NOMO-1 (cell line): ENCODE results near the gene ZNF641.
A peak's percentile ranks its signal among the peaks of the same experiment; 100 is the strongest.
"Not testable (repeated sequence)": the region's sequence is repeated elsewhere in the genome, so short reads cannot be mapped to it uniquely, and the experiment has no call there.

Experiments
- DNase-seq, 2 experiments: peaks; one replicate each; lab custom pipeline; 2025; ENCODE audit not compliant: unreplicated experiment in 2 of 2; lab: John Stamatoyannopoulos, UW

The ZNF641 gene

GRCh38 chr12:48336061-48336460, 14.7 kb downstream of the ZNF641 start:
- no peak for DNase-seq

DNA sequence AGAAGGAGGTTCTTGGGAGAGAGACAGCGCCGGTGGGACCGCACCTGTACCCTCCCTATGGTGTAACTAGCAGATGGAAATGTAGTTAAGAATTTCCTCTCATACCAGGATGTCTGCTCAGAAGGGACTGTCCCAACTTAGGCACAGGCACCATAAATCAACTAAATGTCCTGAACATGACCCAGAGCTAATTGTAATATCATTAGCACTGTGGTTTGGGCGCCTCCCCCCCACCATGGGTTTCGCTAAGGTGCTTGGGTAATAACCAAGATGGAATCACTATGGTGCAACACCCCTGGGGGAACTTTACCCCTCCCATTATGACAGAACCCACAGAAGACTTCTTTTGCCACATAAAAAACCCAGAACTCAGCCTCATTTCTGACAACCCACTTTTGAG, 15.9 kb downstream of the ZNF641 start:
- DNase-seq = peak; percentile 85 to 91

DNA sequence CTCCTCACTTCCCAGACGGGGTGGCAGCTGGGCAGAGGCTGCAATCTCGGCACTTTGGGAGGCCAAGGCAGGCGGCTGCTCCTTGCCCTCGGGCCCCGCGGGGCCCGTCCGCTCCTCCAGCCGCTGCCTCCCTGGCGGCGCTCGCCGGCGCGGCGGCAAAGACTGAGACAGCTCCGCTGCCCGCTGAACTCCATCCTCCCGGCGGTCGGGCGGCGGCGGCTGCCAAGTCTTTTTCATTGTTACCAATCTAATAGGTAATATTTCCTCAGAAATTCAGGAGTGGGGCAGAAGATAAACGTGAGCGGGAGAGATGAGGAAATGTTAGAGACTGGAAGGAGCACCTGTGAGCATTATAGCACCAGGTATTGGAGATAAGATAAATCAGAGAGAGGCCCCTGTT, 17.0 kb downstream of the ZNF641 start:
- not testable (repeated sequence) for DNase-seq

- DNase-seq = no peak
Observed at GRCh38 chr12:48331399-48331798, 19.3 kb downstream of the ZNF641 start.

- DNase-seq = no peak
Observed at GRCh38 chr12:48329199-48329939, 21.4 kb downstream of the ZNF641 start.

GRCh38 chr12:48316491-48316890, 34.2 kb downstream of the ZNF641 start:
- no peak for DNase-seq

DNA sequence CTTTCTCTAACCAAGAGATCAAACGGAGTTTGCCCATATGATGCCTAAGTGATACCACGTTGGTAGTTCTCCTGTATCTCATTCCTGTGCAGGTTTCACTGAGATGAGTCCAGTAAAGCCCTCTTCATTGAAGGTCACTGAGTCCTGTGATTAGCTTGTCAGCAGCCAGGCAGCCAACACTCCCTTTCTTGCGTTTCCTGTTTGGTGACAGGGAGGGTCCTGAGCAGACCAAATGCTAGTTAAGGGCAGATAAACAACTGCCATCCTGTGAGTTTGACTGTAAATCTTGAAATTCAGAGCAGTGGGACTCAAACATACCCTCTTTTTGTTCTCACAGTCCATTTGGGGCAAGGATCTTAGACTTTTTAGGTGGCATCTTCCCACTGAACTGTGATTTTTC, 39.4 kb downstream of the ZNF641 start:
- no peak for DNase-seq

- DNase-seq = no peak
Observed at GRCh38 chr12:48307269-48307668, 43.5 kb downstream of the ZNF641 start.

DNA sequence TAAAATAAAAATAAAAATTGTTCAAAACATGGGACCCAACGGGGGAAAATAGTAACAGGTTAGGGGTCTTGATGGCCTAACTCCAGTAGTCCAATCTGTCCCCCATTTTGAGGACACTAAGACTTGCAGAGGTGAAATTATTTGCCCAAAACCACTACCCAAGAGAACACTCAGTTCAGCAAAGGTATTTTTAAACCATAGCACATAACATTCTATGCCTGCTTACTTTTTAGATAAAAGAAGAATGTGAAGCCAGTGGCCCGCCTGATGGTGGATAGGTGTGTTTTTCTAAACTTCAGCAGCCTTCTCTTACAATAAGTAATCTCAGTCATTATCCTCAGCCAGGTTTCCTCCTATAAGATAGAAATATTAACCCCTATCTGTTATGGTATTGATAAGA, 45.5 kb downstream of the ZNF641 start:
- no peak for DNase-seq

- DNase-seq = no peak
Observed at GRCh38 chr12:48302161-48302911, 48.4 kb downstream of the ZNF641 start.

GRCh38 chr12:48300774-48301173, 49.9 kb downstream of the ZNF641 start:
- DNase-seq = no peak

DNA sequence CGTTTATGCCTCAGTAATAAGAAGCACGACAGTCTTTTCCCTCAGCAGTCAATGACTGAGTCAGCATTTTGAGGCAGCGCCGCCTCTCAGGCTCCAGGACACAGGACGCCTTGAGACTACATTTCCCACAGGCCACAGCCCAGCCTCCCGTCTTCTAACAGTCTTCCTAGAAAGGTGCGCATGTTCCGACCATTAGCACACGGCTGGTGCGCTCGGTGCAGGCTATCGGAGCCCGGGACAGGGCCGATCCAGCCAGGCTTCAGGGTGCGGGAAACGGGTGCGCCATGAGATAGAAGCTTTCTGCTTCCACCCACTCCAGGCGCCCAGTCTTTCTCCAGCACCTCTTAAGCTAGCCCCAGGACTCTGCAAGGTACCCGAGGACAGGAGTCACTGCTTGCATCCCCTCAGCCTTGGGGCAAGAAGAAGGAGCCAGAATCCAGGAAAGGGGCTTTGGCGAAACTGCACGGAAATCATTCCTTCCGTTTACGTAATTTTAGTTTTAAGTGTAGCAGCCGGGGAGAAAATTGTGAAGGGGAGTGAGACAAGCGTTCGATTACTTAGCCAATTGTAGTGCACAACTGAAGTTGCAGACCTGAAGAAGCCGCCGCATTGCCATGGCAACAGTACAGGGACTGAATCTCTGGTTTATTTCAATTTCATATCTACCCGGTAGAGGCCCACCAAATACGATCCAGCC, 54.0 kb downstream of the ZNF641 start:
- DNase-seq = peak; percentile 63 to 71

DNA sequence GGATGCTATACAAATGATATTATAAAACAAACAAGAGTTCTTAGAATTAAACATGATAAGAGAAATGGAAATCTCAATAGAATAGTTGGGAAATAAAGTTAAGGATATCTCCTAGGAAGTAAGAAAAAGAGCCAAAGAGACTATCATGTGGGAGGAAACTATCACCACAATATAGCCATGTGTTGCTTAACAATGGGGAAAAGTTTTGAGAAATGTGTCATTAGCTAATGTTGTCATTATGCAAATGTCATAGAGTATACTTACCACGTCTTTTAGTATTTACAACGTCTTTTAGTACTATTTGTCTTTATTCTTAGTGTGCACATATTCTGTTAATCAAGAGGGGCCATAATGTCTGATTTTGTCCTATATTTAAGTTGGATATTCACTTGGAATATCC, 58.7 kb downstream of the ZNF641 start:
- DNase-seq = no peak

- DNase-seq = no peak
Observed at GRCh38 chr12:48291511-48291910, 59.2 kb downstream of the ZNF641 start.

DNA sequence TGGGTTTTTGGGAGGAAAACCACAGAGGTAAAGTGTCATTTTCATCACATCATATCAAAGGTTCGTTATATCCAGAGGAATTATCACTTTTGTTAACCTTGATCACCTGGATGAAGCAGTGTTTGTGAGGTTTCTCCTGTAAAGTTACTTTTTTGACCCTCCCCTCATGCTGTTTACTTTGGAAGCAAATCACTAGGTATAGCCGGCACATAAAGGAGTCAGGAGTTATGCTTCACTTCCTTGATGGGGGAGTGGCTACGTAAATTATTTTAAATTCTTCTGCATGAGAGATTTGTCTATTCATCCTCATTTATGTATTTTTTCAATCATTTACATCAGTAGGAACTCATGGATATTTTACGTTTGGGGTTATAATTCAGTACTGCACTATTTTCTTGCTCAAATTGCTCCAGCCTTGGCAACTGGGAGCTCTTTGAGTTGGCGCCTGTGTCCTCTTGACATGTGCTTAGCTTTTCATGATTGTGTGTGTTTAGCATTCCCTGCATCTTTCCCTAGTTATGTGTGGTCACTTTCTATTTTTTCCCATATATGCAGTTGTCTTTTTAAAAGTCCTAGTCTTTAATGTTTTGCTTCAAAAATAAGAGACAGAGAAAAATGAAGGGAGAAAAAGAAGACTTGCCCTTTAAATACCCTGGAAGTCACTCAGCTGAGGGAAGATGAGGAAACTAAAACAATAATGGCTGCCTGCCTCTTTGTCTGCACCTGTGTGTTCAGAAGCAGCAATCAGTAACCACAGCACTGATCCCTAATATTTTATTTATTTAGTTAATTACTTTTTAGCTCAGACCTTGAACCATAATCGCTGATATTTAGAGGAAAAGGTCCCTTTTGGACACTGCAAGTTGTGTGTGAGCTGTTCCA, 62.1 kb downstream of the ZNF641 start:
- no peak for DNase-seq
